CD1c-positive myeloid dendritic cell (primary cell): ENCODE measurements around the gene MAGI1.

Experiments used
- DNase-seq: peaks from one replicate; pipeline ENCODE4 v3.0.0-alpha.2; 2016; ENCODE audit errors: extremely low spot score

MAGI1 gene

GRCh38 chr3:65972765-65973164, 66.0 kb downstream of the MAGI1 start:
- no peak for DNase-seq

GRCh38 chr3:65971293-65972252, 67.1 kb downstream of the MAGI1 start:
- no peak for DNase-seq

- DNase-seq = no peak
These were observed 69.7 kb downstream of the MAGI1 start for GRCh38 chr3:65968996-65969395.

- no peak for DNase-seq
These were observed 71.3 kb downstream of the MAGI1 start for GRCh38 chr3:65967451-65967850.

GRCh38 chr3:65964838-65965237, 73.9 kb downstream of the MAGI1 start:
- DNase-seq = no peak

GRCh38 chr3:65963787-65964677, 74.7 kb downstream of the MAGI1 start:
- no peak for DNase-seq

GRCh38 chr3:65961733-65962132, 77.0 kb downstream of the MAGI1 start:
- no peak for DNase-seq

GRCh38 chr3:65961128-65961527, 77.6 kb downstream of the MAGI1 start:
- DNase-seq = no peak

- no peak for DNase-seq
These were observed 78.6 kb downstream of the MAGI1 start for GRCh38 chr3:65960087-65960486.

GRCh38 chr3:65958216-65958615, 80.5 kb downstream of the MAGI1 start:
- no peak for DNase-seq

GRCh38 chr3:65955792-65956477, 82.8 kb downstream of the MAGI1 start:
- DNase-seq = no peak

- no peak for DNase-seq
These were observed 84.6 kb downstream of the MAGI1 start for GRCh38 chr3:65953881-65954733.

- DNase-seq = no peak
These were observed 85.4 kb downstream of the MAGI1 start for GRCh38 chr3:65953301-65953812.

GRCh38 chr3:65952842-65953241, 85.9 kb downstream of the MAGI1 start:
- no peak for DNase-seq

GRCh38 chr3:65951836-65952505, 86.7 kb downstream of the MAGI1 start:
- DNase-seq = no peak

- no peak for DNase-seq
These were observed 88.1 kb downstream of the MAGI1 start for GRCh38 chr3:65950340-65951326.

- DNase-seq = no peak
These were observed 89.7 kb downstream of the MAGI1 start for GRCh38 chr3:65948841-65949573.

- no peak for DNase-seq
These were observed 92.3 kb downstream of the MAGI1 start for GRCh38 chr3:65946438-65946837.
